HFFc6 (cell line): Measurements from ENCODE around the gene KRTAP10-11. TPM values are rescaled to one million over a fixed set of nuclear protein-coding genes. Genes with fewer than 3 reads are reported as not detected.

Experiments used
- DNase-seq: peaks from one replicate; pipeline ENCODE4 v3.0.0-alpha.2; 2018
- H3K27ac Mint-ChIP-seq: 2 replicates; pipeline ENCODE4 v1.8.0; 2020; ENCODE audit warnings: mild to moderate bottlenecking, mixed read lengths
- H3K27me3 Mint-ChIP-seq: 2 replicates; pipeline ENCODE4 v1.8.0; 2021; ENCODE audit warnings: mild to moderate bottlenecking, moderate library complexity, mixed read lengths; ENCODE audit not compliant: insufficient read depth
- H3K36me3 Mint-ChIP-seq: 2 replicates; pipeline ENCODE4 v1.8.0; 2021; ENCODE audit warnings: low read depth, mixed read lengths
- H3K4me1 Mint-ChIP-seq: 2 replicates; pipeline ENCODE4 v1.8.0; 2020; ENCODE audit warnings: low read depth, mixed read lengths
- H3K4me3 Mint-ChIP-seq: 2 replicates; pipeline ENCODE4 v1.8.0; 2020; ENCODE audit warnings: mild to moderate bottlenecking, moderate library complexity, mixed read lengths
- H3K9me3 Mint-ChIP-seq: 2 replicates; pipeline ENCODE4 v1.8.0; 2020; ENCODE audit warnings: mild to moderate bottlenecking, mixed read lengths
- total RNA-seq, 6 experiments: library from RNA; stranded (reverse); fragmentation: NEBNext Ultra II Directional; extraction: Animal tissue kit (Norgen Biotek cat#: 25700); gene quantifications; 2 replicates in 1 of 6; 3 replicates in 5 of 6; pipeline ENCODE4 v1.2.3, GENCODE V29; 2021
- TF ChIP-seq, protein P1 (sequence below): fragments of 200-600 bp; sonication (generic); IDR thresholded peaks from 2 replicates; pipeline ENCODE4 v1.5.0; 2021; ENCODE audit warnings: antibody characterized with exemption, mild to moderate bottlenecking

KRTAP10-11 gene
- total RNA-seq, 6 experiments from 2014 or later, result not detected

DNA sequence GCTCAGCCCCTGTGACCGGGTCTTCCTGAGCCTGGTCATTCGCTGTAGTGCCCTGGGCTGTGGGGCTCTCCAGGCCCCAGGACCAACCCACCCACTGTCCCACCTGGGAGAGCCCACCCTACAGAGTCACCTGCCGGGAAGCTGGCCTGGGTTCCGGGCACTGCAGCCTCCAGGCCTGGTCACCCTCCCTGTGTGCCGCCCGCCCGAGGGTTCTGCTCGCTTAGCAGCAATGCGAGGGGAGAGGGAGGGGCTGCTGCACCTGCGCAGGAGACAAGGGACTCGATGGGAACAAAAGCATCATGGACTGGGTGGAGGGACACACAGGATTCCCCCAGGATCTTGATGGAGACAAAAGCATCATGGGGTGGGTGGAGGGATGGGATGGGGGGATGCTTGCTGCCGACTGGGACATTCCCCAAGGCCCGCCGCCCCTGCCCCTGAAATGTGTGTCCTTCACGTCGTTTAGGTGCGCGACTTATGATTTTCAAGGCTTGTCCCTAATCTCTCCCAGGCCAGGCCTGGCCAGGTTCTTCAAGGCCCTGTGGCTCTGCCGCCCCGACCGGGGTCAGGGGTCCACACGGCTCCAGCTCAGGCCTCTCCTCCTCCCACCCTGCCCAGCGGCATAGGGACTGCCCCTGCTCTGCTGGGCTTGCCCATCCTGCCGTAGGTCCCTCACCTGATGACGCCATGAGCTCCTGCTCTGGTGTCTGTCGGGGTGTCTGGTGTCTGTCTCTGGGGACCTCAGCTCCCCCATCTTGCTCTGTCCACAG lies 32.6 kb upstream of the KRTAP10-11 start:
- TF ChIP-seq, protein P1, sequence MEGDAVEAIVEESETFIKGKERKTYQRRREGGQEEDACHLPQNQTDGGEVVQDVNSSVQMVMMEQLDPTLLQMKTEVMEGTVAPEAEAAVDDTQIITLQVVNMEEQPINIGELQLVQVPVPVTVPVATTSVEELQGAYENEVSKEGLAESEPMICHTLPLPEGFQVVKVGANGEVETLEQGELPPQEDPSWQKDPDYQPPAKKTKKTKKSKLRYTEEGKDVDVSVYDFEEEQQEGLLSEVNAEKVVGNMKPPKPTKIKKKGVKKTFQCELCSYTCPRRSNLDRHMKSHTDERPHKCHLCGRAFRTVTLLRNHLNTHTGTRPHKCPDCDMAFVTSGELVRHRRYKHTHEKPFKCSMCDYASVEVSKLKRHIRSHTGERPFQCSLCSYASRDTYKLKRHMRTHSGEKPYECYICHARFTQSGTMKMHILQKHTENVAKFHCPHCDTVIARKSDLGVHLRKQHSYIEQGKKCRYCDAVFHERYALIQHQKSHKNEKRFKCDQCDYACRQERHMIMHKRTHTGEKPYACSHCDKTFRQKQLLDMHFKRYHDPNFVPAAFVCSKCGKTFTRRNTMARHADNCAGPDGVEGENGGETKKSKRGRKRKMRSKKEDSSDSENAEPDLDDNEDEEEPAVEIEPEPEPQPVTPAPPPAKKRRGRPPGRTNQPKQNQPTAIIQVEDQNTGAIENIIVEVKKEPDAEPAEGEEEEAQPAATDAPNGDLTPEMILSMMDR, result no peak
- H3K9me3 Mint-ChIP-seq, result peaks cover 56% of the 10 kb centered on the region

DNA sequence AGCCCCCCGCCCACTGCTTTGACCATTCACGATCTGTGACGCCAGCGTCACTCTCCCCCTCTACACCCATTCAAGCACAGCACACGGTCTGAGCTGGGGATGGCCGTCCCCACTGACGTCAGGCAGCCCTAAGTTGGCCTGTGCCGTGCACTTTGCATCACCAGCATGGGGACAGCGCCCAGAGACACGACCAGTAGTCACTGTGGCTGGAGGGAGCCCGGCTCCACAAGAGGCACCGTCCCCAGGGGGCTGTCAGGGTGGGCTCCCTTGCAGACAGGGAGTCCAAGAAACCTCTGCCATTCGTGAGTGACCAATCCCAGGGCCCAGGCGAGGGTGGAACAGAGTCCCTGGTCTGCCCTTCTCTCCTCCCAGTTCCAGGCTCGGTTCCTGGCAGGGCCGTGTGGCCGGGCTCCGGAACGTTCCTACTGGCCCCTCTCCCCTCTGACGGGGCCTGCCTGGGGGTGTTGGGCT lies 32.0 kb upstream of the KRTAP10-11 start:
- DNase-seq, result no peak
- TF ChIP-seq, protein P1, result no peak
- no peaks in the 10 kb centered on the region; the same call in 1 of the 2 replicates for H3K27me3 Mint-ChIP-seq
- peaks cover 6% of the 10 kb centered on the region for H3K36me3 Mint-ChIP-seq
- H3K9me3 Mint-ChIP-seq, result peaks cover 54% of the 10 kb centered on the region
- H3K27ac Mint-ChIP-seq, result no peak overlapping the region
- H3K4me1 Mint-ChIP-seq, result no peaks in the 10 kb centered on the region
- H3K4me3 Mint-ChIP-seq, result no peak overlapping the region

More for the DNA sequence above, 32.6 kb upstream of the KRTAP10-11 start:
- Mint-ChIP-seq H3K27me3 (no peaks in the 10 kb centered on the region; the same call in 1 of the 2 replicates), H3K27ac (no peak overlapping the region), H3K4me1 (no peaks in the 10 kb centered on the region), H3K4me3 (no peak overlapping the region), H3K36me3 (peaks cover 6% of the 10 kb centered on the region)
- no peak for DNase-seq

DNA sequence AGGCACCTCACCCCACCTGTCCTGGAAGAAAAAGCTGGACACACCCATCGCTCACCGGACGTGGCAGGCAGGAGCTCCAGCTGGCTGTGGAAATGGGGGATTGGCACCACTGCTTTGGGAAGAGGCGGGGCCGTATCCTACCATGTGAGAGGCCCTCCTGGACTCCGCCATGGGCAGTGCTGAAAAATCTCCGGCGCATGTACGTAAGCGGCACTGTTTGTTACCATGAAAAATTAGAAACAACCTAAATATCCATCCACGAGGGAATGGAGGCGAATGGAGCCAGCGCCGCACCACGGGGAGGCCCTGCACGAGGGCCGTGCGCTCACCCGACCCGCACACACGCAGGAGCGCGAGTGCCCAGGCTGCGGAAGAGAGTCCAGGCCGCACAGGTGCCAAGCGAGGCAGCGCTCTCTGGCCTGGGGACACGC lies 31.2 kb upstream of the KRTAP10-11 start:
- TF ChIP-seq, protein P1, result no peak
- Mint-ChIP-seq H3K4me3 (no peak overlapping the region), H3K4me1 (no peaks in the 10 kb centered on the region), H3K9me3 (peaks cover 54% of the 10 kb centered on the region), H3K27ac (no peak overlapping the region), H3K27me3 (no peaks in the 10 kb centered on the region; the same call in 1 of the 2 replicates), H3K36me3 (peaks cover 6% of the 10 kb centered on the region)
- no peak for DNase-seq

DNA sequence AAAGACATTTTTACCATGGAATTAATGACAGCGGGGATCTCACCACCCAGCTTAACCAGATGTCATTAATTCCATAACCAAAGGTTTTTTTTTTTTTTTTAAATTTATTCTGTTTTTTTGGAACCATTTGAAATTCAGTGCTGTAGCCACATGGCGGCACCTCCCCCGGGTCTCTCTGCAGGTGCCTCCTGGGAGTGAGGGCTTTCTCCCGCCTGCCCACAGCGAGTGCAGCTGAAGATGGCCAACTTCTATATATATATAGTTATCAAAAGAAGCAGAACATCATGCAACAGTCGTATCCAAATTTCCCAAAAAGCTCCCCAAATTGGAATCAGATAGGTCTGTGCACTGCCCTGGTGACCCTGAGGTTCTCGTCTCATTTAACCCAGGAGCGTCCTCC lies 30.7 kb upstream of the KRTAP10-11 start:
- TF ChIP-seq, protein P1, result no peak

DNA sequence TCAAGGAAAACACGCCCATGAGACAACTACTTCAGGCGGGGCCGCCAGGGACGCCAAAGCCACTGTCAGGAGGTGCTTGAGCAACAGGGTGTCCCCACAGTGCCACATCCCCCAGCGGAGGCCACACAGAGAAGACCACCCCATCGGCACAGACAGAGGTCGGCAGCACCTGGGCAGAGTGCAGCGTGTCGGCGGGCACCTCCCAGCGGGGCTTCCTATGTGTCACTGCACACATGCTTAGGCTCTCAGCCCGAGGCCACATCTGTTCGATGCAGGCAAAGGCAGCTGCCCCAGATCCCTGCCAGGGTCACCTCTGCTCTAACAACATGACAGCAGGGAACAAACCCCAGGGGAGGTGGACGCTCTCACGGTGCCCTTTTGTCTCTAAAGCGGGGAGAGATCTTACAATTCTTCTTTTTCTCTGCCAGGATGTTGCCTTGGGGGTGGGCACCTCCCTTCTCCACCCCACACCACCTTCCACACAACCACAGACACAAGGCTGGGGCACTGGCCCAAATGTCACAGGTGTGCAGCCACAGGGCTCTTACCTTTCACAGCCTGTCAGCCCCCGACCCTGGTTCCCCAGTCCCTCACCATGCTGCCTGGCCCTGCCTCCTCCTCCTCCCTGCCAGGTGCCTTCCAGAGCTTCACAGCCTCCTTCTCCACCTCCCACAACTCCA lies 30.2 kb upstream of the KRTAP10-11 start:
- no peak overlapping the region for H3K4me3 Mint-ChIP-seq
- peaks cover 52% of the 10 kb centered on the region for H3K9me3 Mint-ChIP-seq
- TF ChIP-seq, protein P1, result no peak
- peaks cover 6% of the 10 kb centered on the region; the same call in 1 of the 2 replicates for H3K36me3 Mint-ChIP-seq
- H3K4me1 Mint-ChIP-seq, result no peaks in the 10 kb centered on the region
- DNase-seq, result no peak
- H3K27ac Mint-ChIP-seq, result no peak overlapping the region
- no peaks in the 10 kb centered on the region; the same call in 1 of the 2 replicates for H3K27me3 Mint-ChIP-seq

More for the DNA sequence above, 30.7 kb upstream of the KRTAP10-11 start:
- no peak for DNase-seq
- Mint-ChIP-seq H3K4me3 (no peak overlapping the region), H3K9me3 (peaks cover 53% of the 10 kb centered on the region), H3K27ac (no peak overlapping the region), H3K4me1 (no peaks in the 10 kb centered on the region), H3K27me3 (no peaks in the 10 kb centered on the region; the same call in 1 of the 2 replicates), H3K36me3 (peaks cover 6% of the 10 kb centered on the region)
